Hair follicle dermal papilla cell (primary cell): ENCODE measurements around the gene IFI27. TPM values are rescaled to one million over a fixed set of nuclear protein-coding genes. Genes with fewer than 3 reads are reported as not detected.

Experiments used
- total RNA-seq: library from RNA; depleted of rRNA; stranded (reverse); fragments of >200 nt; gene quantifications from 2 replicates; pipeline ENCODE4 v1.2.3, GENCODE V29; 2012

Gene IFI27
- 82.3 and 282 TPM in 2 replicates for total RNA-seq

DNA sequence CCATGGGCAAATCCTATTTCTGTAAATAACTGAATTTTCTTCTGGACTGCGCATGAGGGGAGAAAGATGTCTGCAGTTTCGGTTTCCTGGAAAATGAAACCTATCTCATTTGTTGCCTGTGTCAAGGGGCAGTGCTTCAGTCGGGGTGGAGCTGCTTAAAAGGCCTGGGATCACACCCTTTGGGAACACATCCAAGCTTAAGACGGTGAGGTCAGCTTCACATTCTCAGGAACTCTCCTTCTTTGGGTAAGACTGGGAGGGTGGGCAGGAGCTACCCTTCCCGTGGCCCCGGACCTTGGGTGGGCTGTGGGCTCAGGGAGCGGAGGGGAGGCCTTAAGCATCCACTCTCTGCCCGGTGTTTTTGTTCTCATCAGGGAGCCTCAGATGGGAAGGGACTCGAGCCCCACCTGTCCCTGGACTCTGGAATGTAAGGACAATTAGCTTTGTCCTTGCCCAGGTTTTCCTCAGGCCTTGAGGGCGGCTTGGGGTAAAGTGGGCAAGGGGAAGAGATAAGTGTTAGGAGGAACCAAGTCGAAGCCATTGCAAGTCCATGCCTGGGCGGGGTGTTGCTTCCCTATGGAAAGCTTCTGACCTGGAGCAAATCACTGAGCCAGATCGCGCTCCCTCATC lies at the start of gene IFI27:
IFI27 (plus strand) TSS at position 185 of the 630 bp plus-strand sequence.

GRCh38 chr14:94080621-94081385 lies 29.7 kb upstream of the IFI27 start, which contains the start of the genes DDX24 and IFI27L1:
Gene DDX24 (minus strand): TSS chr14:94081202. CDS start chr14:94079742, 1,460 bp downstream.
Gene IFI27L1 (plus strand): TSS chr14:94081310. CDS start chr14:94096938, 15,628 bp downstream.

DNA sequence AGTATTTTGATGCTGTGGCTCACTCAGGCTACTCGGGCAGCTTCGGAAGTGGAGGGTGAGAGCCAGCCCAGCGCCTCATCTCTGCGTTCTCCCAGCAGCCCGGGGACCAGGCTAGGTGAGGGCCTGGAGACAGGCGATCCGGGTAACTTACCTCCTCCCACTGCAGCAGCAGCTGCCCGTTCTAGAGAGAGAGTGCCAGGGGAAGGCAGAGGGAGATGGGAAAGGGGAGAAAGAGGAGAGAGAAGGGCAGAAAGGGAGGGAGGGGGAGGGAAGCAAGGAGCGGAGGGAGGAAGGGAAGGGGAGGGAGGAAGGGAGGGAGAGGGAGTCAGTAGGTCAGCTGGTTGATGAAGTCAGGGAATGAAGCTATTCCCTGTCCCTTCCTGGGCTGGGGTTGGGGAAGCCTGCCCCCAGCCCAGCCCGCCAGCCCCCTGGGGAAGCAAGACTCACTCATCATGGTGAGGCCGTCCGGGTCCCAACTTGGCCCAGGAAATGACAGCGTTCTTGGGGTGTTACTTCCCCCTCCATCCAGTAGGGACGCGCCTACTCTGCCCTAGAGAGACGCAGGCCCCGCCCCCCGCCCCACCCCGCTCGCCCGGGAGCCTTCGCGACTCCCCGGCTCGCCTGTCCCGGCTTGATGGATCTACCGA lies 18.7 kb downstream of the IFI27 start, which contains the start of gene IFI27L2:
IFI27L2 (minus strand) TSS at position 494 of the 647 bp plus-strand sequence; CDS start at position 454, 40 bp downstream.

Other genes starting within 250 kb of the IFI27 start
- gene FAM181A, start 183.4 kb upstream of the IFI27 start, total RNA-seq = not detected in 2 replicates
- 0.16 TPM in 1 of 2 replicates, not detected in the other for gene ASB2, start 134.2 kb upstream of the IFI27 start, total RNA-seq
- not detected in 2 replicates for gene CCDC197, start 113.4 kb upstream of the IFI27 start, total RNA-seq
- 1.9 and 2.2 TPM in 2 replicates for gene OTUB2, start 84.4 kb upstream of the IFI27 start, total RNA-seq
- gene DDX24, start 29.5 kb upstream of the IFI27 start, total RNA-seq = 150 and 158 TPM in 2 replicates
- gene IFI27L1, start 29.4 kb upstream of the IFI27 start, total RNA-seq = 9.7 and 16.2 TPM in 2 replicates
- gene IFI27L2, start 18.9 kb downstream of the IFI27 start, total RNA-seq = 63.4 and 77.8 TPM in 2 replicates
- gene PPP4R4, start 63.6 kb downstream of the IFI27 start, total RNA-seq = 2.7 and 5.4 TPM in 2 replicates
- gene SERPINA10, start 182.5 kb downstream of the IFI27 start, total RNA-seq = not detected in 2 replicates
- gene SERPINA6, start 212.6 kb downstream of the IFI27 start, total RNA-seq = under 0.01 TPM in 1 of 2 replicates, not detected in the other